Activated CD4-positive, alpha-beta T cell treated with anti-CD3 and anti-CD28 coated beads, Interleukin-2, amount 10 ng/mL, durations not matched to agents 24 days and 14 days (primary cell): ENCODE results near the gene LPCAT1. TPM values are rescaled to one million over a fixed set of nuclear protein-coding genes. Genes with fewer than 3 reads are reported as not detected.
A peak's percentile ranks its signal among the peaks of the same experiment; 100 is the strongest.
"Not testable (repeated sequence)": the region's sequence is repeated elsewhere in the genome, so short reads cannot be mapped to it uniquely, and the experiment has no call there.

ENCODE experiments used
- DNase-seq: peaks from one replicate; pipeline ENCODE4 v3.0.0; 2022
- H3K27ac Mint-ChIP-seq: one replicate; pipeline ENCODE4 v1.8.0; 2022; ENCODE audit warnings: mild to moderate bottlenecking, mixed read lengths
- H3K27me3 Mint-ChIP-seq: one replicate; pipeline ENCODE4 v1.8.0; 2022; ENCODE audit warnings: mixed read lengths
- H3K36me3 Mint-ChIP-seq: one replicate; pipeline ENCODE4 v1.8.0; 2022; ENCODE audit warnings: low read depth, mild to moderate bottlenecking, mixed read lengths
- H3K4me1 Mint-ChIP-seq: one replicate; pipeline ENCODE4 v1.8.0; 2021; ENCODE audit warnings: mixed read lengths
- H3K4me3 Mint-ChIP-seq: one replicate; pipeline ENCODE4 v1.8.0; 2022; ENCODE audit warnings: mild to moderate bottlenecking, moderate library complexity, mixed read lengths
- H3K9me3 Mint-ChIP-seq: one replicate; pipeline ENCODE4 v1.8.0; 2021; ENCODE audit warnings: mixed read lengths
- intact Hi-C: fragments of 100-400 bp; cut with micrococcal nuclease; formaldehyde crosslinking; loops from one replicate; pipeline ENCODE4 v1.15.1; 2023
- total RNA-seq: library from RNA; stranded (reverse); gene quantifications from 2 replicates; pipeline ENCODE4 v1.2.3, GENCODE V29; 2022

The LPCAT1 gene
- total RNA-seq, 1 donor from 2014 or later: 93.2 TPM

GRCh38 chr5:1507457-1507856, 16.3 kb downstream of the LPCAT1 start:
- DNase-seq: no peak
- H3K4me1 Mint-ChIP-seq: peaks cover 14% of the 10 kb centered on the region
- no peak overlapping the region for H3K4me3 Mint-ChIP-seq
- no peaks in the 10 kb centered on the region for H3K9me3 Mint-ChIP-seq
- peak overlapping the region; percentile 11 for H3K27ac Mint-ChIP-seq
- intact Hi-C loops: no loop called here
- H3K36me3 Mint-ChIP-seq: peaks cover 11% of the 10 kb centered on the region
- H3K27me3 Mint-ChIP-seq: no peaks in the 10 kb centered on the region

GRCh38 chr5:1507014-1507375, 16.8 kb downstream of the LPCAT1 start:
- no peaks in the 10 kb centered on the region for H3K9me3 Mint-ChIP-seq
- DNase-seq: no peak

GRCh38 chr5:1506242-1507013, 17.3 kb downstream of the LPCAT1 start:
- intact Hi-C loops: no loop called here
- Mint-ChIP-seq H3K36me3 (peaks cover 9% of the 10 kb centered on the region), H3K4me3 (no peak overlapping the region), H3K27me3 (no peaks in the 10 kb centered on the region), H3K9me3 (no peaks in the 10 kb centered on the region), H3K4me1 (peaks cover 17% of the 10 kb centered on the region), H3K27ac (no peak overlapping the region)
- DNase-seq: no peak

More at GRCh38 chr5:1507014-1507375, 16.8 kb downstream of the LPCAT1 start:
- Mint-ChIP-seq H3K27ac (peak overlapping the region; percentile 11), H3K4me1 (peaks cover 16% of the 10 kb centered on the region), H3K4me3 (no peak overlapping the region), H3K27me3 (no peaks in the 10 kb centered on the region), H3K36me3 (peaks cover 11% of the 10 kb centered on the region)
- intact Hi-C loops: no loop called here

GRCh38 chr5:1505506-1506241, 18.1 kb downstream of the LPCAT1 start:
- no peak overlapping the region for H3K4me3 Mint-ChIP-seq
- no peaks in the 10 kb centered on the region for H3K9me3 Mint-ChIP-seq
- peaks cover 17% of the 10 kb centered on the region for H3K4me1 Mint-ChIP-seq
- no peaks in the 10 kb centered on the region for H3K27me3 Mint-ChIP-seq
- H3K36me3 Mint-ChIP-seq: peaks cover 10% of the 10 kb centered on the region
- no peak overlapping the region for H3K27ac Mint-ChIP-seq
- intact Hi-C loops: no loop called here
- no peak for DNase-seq

- H3K36me3 Mint-ChIP-seq, H3K9me3 Mint-ChIP-seq, H3K27me3 Mint-ChIP-seq, H3K27ac Mint-ChIP-seq, DNase-seq, intact Hi-C loops, H3K4me3 Mint-ChIP-seq: not testable (repeated sequence)
- H3K4me1 Mint-ChIP-seq: peaks cover 17% of the 10 kb centered on the region
Observed at GRCh38 chr5:1505089-1505488, 18.7 kb downstream of the LPCAT1 start.

GRCh38 chr5:1504617-1505016, 19.1 kb downstream of the LPCAT1 start:
- Mint-ChIP-seq H3K27ac (no peak overlapping the region), H3K9me3 (no peaks in the 10 kb centered on the region), H3K4me3 (no peak overlapping the region), H3K27me3 (no peaks in the 10 kb centered on the region), H3K36me3 (peaks cover 8% of the 10 kb centered on the region), H3K4me1 (peaks cover 17% of the 10 kb centered on the region)
- intact Hi-C loops: no loop called here
- DNase-seq: no peak

GRCh38 chr5:1504069-1504595, 19.6 kb downstream of the LPCAT1 start:
- H3K27me3 Mint-ChIP-seq: no peaks in the 10 kb centered on the region
- H3K4me3 Mint-ChIP-seq: no peak overlapping the region
- peaks cover 8% of the 10 kb centered on the region for H3K36me3 Mint-ChIP-seq
- no peaks in the 10 kb centered on the region for H3K9me3 Mint-ChIP-seq
- DNase-seq: no peak
- H3K27ac Mint-ChIP-seq: no peak overlapping the region
- peaks cover 17% of the 10 kb centered on the region for H3K4me1 Mint-ChIP-seq
- intact Hi-C loops: no loop called here

- H3K4me1 Mint-ChIP-seq: peaks cover 17% of the 10 kb centered on the region
- no peak for DNase-seq
- peaks cover 13% of the 10 kb centered on the region for H3K36me3 Mint-ChIP-seq
- intact Hi-C loops: no loop called here
- H3K4me3 Mint-ChIP-seq: no peak overlapping the region
- H3K27me3 Mint-ChIP-seq: no peaks in the 10 kb centered on the region
- no peak overlapping the region for H3K27ac Mint-ChIP-seq
- no peaks in the 10 kb centered on the region for H3K9me3 Mint-ChIP-seq
Observed at GRCh38 chr5:1503241-1504068, 20.3 kb downstream of the LPCAT1 start.

- Mint-ChIP-seq H3K36me3 (peaks cover 15% of the 10 kb centered on the region), H3K4me3 (no peak overlapping the region), H3K9me3 (no peaks in the 10 kb centered on the region), H3K27ac (peak overlapping the region; percentile 22), H3K4me1 (peaks cover 20% of the 10 kb centered on the region), H3K27me3 (no peaks in the 10 kb centered on the region)
- no peak for DNase-seq
- intact Hi-C loops: no loop called here
Observed at GRCh38 chr5:1502737-1503120, 21.0 kb downstream of the LPCAT1 start.

- Mint-ChIP-seq H3K27me3 (no peaks in the 10 kb centered on the region), H3K4me1 (peaks cover 20% of the 10 kb centered on the region), H3K36me3 (peaks cover 14% of the 10 kb centered on the region), H3K9me3 (no peaks in the 10 kb centered on the region), H3K4me3 (no peak overlapping the region), H3K27ac (no peak overlapping the region)
- intact Hi-C loops: no loop called here
- DNase-seq: no peak
Observed at GRCh38 chr5:1502046-1502736, 21.6 kb downstream of the LPCAT1 start.

- Mint-ChIP-seq H3K4me1 (peaks cover 20% of the 10 kb centered on the region), H3K4me3 (no peak overlapping the region), H3K36me3 (peaks cover 16% of the 10 kb centered on the region), H3K27me3 (no peaks in the 10 kb centered on the region), H3K27ac (no peak overlapping the region), H3K9me3 (no peaks in the 10 kb centered on the region)
- DNase-seq: no peak
- intact Hi-C loops: no loop called here
Observed at GRCh38 chr5:1501372-1502045, 22.3 kb downstream of the LPCAT1 start.

- DNase-seq: no peak
- H3K36me3 Mint-ChIP-seq: peaks cover 20% of the 10 kb centered on the region
- intact Hi-C loops: no loop called here
- H3K27me3 Mint-ChIP-seq: no peaks in the 10 kb centered on the region
- H3K4me3 Mint-ChIP-seq: no peak overlapping the region
- peaks cover 20% of the 10 kb centered on the region for H3K4me1 Mint-ChIP-seq
- H3K27ac Mint-ChIP-seq: no peak overlapping the region
- H3K9me3 Mint-ChIP-seq: no peaks in the 10 kb centered on the region
Observed at GRCh38 chr5:1500411-1501091, 23.2 kb downstream of the LPCAT1 start.
